Activated T-helper 2 cell treated with anti-CD3 and anti-CD28 coated beads, Interferon-gamma antibody, Interleukin-2, Interleukin-4, amounts not matched to agents 10 μg/mL and 5 μg/mL and 100 μg/mL, durations not matched to agents 14 hours and 24 hours and 36 hours (primary cell): ENCODE measurements around the gene CA5A. TPM values are rescaled to one million over a fixed set of nuclear protein-coding genes. Genes with fewer than 3 reads are reported as not detected.
A peak's percentile ranks its signal among the peaks of the same experiment; 100 is the strongest.
"Not testable (repeated sequence)": the region's sequence is repeated elsewhere in the genome, so short reads cannot be mapped to it uniquely, and the experiment has no call there.

Experiments
- DNase-seq: peaks from one replicate; pipeline ENCODE4 v3.0.0; 2021; ENCODE audit warnings: low spot score
- H3K27ac Mint-ChIP-seq: one replicate; pipeline ENCODE4 v1.8.0; 2021; ENCODE audit warnings: mixed read lengths
- H3K27me3 Mint-ChIP-seq: one replicate; pipeline ENCODE4 v1.8.0; 2021; ENCODE audit warnings: low read depth, mixed read lengths
- H3K36me3 Mint-ChIP-seq: one replicate; pipeline ENCODE4 v1.8.0; 2021; ENCODE audit warnings: low read depth, mixed read lengths
- H3K4me1 Mint-ChIP-seq: one replicate; pipeline ENCODE4 v1.8.0; 2021; ENCODE audit warnings: low read depth, mixed read lengths
- H3K4me3 Mint-ChIP-seq: one replicate; pipeline ENCODE4 v1.8.0; 2021; ENCODE audit warnings: low read depth, mild to moderate bottlenecking, moderate library complexity, mixed read lengths
- H3K9me3 Mint-ChIP-seq: one replicate; pipeline ENCODE4 v1.8.0; 2021; ENCODE audit warnings: mixed read lengths
- intact Hi-C: fragments of 100-400 bp; cut with micrococcal nuclease; formaldehyde crosslinking; loops from one replicate; pipeline ENCODE4 v1.15.1; 2023
- total RNA-seq: library from RNA; stranded (reverse); gene quantifications from 2 replicates; pipeline ENCODE4 v1.2.3, GENCODE V29; 2022

Gene CA5A
- not detected in 2 replicates for total RNA-seq

DNA sequence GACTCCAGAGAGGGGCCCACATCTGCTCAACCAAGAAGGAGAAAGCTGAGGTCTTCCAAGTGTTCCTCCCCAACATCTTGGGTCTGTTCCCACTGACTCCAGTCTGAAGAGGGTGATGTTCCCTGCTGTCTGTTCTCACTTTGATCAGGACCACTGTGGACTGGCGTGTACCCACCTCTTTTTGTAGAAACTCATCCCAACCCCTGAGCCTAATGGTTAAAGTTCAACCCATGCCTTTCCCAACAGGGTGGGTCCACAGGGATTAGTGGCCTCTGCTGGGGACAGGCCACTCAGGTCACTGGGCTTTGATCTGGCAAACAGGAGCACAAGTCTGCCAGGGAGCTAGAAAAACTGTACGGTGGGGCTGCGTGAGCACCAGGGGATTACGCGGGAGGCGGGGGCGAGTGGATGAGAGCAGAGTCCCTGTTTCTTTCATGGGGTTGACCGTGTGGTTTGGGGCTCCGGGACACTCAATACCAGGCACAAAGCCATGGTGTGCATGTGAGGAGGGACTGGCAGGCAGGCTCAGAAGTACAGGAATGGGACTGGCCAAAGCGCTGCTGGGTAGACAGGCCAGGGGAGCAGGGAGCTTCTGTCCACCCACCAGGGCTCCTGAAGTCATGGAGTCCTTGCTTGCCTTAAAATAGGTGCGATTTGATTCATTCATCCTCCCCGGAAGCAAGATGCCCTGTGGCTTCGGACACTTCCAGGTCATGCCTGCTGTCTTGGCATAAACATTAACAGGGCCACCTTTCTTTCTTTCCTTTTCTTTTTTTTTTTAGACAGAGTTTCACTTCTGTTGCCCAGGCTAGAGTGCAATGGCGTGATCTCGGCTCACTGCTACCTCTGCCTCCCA lies at the start of gene CA5A:
Gene CA5A, minus strand, starts transcription at position 155 of the 856 bp plus-strand sequence. Its CDS starts 79 bp downstream, at position 76.
- no peak within 1 kb of the TSS for H3K4me3 Mint-ChIP-seq
- H3K27ac Mint-ChIP-seq = no peak within 1 kb of the TSS
- intact Hi-C loops = no loop called here

DNA sequence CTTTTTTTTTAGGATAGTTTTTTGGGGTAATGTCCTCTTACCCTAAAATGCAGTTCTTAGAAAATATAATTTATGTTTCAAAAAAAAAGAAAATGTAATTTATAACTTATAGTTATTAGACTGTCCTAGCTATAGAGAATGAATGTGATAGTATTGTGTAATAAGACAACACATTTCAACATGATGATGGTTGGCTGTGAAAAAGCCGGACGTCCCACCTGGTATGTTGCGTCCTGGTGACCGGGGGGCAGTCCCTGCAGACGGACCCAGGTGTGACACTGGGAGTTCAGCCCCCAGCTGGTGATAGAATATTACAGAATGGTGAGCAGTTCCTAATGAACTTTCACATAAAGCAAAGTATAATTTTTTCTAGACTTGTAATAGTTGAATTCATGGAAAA lies 49.2 kb upstream of the CA5A start:
- peak overlapping the region; percentile 7 for H3K27ac Mint-ChIP-seq
- H3K4me1 Mint-ChIP-seq = peaks cover 51% of the 10 kb centered on the region
- H3K9me3 Mint-ChIP-seq, intact Hi-C loops, H3K4me3 Mint-ChIP-seq, H3K27me3 Mint-ChIP-seq, DNase-seq: not testable (repeated sequence)
- peaks cover 69% of the 10 kb centered on the region for H3K36me3 Mint-ChIP-seq

More for the DNA sequence above, at the start of gene CA5A:
- DNase-seq = no peak
- peaks cover 6% of the 10 kb centered on the region for H3K27me3 Mint-ChIP-seq
- no peaks in the 10 kb centered on the region for H3K36me3 Mint-ChIP-seq
- peaks cover 2% of the 10 kb centered on the region for H3K4me1 Mint-ChIP-seq
- H3K9me3 Mint-ChIP-seq = peaks cover 4% of the 10 kb centered on the region

DNA sequence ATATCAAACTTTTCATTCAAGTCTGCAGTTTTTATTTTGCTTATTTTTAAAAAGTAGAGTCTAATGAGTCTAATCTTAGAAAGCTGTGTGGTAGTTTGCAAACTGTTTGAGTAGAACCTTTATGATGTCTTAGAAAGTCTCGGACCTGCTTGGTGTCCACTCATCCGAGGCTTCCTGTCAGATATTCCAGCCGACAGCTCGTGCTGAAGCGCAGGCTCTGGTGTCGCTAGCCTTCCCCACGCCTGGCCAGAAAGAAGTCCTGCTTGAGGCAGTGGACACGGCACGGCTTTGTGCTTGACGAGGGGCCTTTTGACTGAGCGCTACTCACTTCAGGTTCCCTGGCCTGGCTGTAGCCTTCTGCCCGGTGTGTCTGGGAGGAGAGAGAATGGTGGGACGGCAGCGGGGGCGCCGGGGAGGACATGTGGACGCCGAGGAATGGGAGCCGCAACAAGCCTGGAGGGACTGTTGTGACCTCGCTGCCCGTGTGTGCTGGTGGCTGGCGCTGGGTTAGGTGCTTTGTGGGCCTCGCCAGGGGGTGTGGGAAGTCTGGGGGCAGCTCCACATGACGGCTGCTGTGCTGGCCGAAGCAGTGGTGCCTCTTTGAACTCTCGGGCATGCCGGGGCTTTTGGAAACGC lies 48.4 kb upstream of the CA5A start:
- peaks cover 72% of the 10 kb centered on the region for H3K36me3 Mint-ChIP-seq
- H3K4me1 Mint-ChIP-seq = peaks cover 58% of the 10 kb centered on the region
- no peak overlapping the region for H3K4me3 Mint-ChIP-seq
- DNase-seq = no peak
- no peaks in the 10 kb centered on the region for H3K9me3 Mint-ChIP-seq
- intact Hi-C loops = no loop called here
- H3K27me3 Mint-ChIP-seq = no peaks in the 10 kb centered on the region
- H3K27ac Mint-ChIP-seq = peak overlapping the region; percentile 76

DNA sequence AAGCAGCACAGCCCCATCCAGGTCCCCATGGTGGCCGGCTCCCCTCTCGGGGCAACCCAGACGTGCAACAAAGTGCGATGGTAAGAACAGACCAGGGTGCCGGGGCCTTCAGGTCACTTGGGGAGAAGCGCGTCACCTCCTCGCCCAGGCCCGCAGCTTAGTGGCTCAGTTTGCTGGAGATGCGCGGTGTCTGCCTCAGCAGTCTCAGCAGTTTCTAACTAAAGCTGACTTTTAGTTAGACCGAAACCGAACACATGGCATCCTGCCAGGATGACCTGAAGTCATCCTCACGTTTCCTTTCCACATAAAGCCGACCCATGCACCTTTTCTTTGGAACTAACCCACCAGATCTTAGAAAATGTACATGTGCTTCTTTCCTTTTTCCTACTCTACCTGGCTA lies 47.9 kb upstream of the CA5A start:
- H3K9me3 Mint-ChIP-seq, intact Hi-C loops, H3K27me3 Mint-ChIP-seq, DNase-seq, H3K4me3 Mint-ChIP-seq: not testable (repeated sequence)
- peaks cover 69% of the 10 kb centered on the region for H3K36me3 Mint-ChIP-seq
- peaks cover 62% of the 10 kb centered on the region for H3K4me1 Mint-ChIP-seq
- peak overlapping the region; percentile 76 for H3K27ac Mint-ChIP-seq

DNA sequence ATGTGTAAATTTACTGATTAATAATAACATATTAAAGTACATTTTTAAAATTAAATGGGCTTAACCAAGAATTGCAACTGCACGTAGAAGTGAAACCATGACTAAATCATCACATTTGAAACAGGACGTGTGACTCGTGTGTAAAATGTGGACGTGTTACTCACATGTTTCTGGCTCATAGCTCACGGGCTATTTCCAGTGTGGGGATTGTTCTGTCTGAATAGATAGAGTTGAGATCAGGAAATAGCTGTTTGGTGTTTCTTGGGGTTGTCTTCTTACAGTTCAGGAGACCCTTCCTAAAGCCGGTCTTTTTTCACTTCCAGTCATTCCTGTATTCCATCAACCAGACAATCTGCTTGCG lies 47.4 kb upstream of the CA5A start:
- Mint-ChIP-seq H3K36me3 (peaks cover 72% of the 10 kb centered on the region), H3K4me1 (peaks cover 67% of the 10 kb centered on the region)
- H3K27ac Mint-ChIP-seq, H3K27me3 Mint-ChIP-seq, DNase-seq, H3K4me3 Mint-ChIP-seq, intact Hi-C loops, H3K9me3 Mint-ChIP-seq: not testable (repeated sequence)

DNA sequence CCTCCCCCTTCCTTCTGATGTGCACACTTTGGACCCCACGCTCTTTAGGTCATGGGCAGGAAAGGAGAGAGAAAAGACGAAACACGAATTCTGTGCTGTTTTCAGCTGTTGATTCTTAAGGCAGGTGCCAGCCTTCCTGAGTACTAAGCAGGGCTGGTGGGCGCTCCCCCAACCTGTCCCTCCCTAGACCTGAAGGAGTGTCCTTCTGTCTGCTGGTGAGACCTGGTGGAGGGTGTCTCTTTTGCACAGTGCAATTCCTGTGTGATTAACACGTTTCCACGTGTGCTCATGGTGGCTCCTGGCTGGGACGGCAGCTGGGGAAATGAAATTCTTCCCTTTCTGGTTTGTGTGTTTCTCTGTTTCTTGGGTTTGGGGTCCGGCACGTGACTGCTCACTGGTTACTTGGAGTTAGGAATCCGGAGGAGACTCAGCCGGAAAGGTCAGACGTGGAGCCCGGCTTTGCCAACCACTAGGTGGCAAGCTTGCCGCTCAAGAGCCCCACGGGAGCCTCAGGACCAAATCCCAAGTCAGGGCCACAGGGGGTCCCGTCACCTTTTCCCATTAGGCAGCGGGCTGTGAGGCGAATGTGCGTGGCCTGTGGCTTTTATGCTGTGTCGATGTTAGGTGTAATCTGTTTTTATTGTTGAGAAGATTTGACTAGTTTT lies 46.9 kb upstream of the CA5A start:
- not testable (repeated sequence) for H3K4me3 Mint-ChIP-seq, H3K9me3 Mint-ChIP-seq
- H3K36me3 Mint-ChIP-seq = peaks cover 77% of the 10 kb centered on the region

DNA sequence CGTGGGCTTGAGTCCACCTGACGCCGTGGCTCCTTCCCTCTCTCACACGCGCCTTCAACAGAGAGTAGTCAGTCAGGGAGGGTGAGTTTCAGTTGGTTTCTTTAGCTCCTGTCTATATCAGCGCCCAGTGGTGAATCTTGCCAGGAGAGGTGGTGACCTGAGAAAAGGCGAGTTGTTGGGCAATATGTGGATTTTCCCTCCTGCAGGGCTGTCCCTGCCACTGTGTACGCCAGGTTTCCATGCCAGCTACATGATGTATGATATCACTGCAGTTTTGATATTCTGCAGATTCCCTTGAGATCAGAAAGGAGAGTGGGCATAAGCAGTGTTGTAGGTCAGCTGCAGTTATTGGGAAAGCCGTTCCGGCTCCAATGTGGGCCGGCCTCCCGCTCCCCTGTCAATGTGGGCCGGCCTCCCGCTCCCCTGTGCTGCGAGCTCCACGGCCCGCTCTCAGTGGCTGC lies 46.3 kb upstream of the CA5A start:
- Mint-ChIP-seq H3K4me1 (peaks cover 73% of the 10 kb centered on the region), H3K4me3 (no peak overlapping the region), H3K36me3 (peaks cover 75% of the 10 kb centered on the region), H3K9me3 (no peaks in the 10 kb centered on the region), H3K27ac (peak overlapping the region; percentile 69), H3K27me3 (no peaks in the 10 kb centered on the region)
- no peak for DNase-seq
- intact Hi-C loops = no loop called here

More for the DNA sequence above, 46.9 kb upstream of the CA5A start:
- intact Hi-C loops, DNase-seq, H3K27me3 Mint-ChIP-seq: not testable (repeated sequence)
- Mint-ChIP-seq H3K27ac (peak overlapping the region; percentile 69), H3K4me1 (peaks cover 72% of the 10 kb centered on the region)

DNA sequence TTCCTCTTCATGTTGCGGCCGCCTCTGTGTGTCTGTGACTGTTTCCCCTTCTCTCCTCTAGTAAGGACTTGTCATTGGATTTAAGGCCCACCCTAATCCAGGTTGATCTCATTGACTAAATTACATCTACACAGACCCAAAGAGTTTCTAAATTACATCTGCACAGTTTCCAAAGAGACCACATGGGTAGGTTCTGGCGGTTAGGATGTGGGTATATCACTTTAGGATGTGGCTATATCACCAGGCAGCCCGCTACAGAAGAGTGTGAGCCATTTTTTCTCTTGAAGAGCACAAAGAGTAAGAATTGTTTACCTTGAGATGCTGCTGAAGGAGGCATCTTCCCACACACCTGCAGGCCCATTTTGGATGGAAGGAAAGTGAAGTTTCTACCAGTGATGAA lies 45.0 kb upstream of the CA5A start:
- Mint-ChIP-seq H3K4me3 (peak overlapping the region; percentile 35), H3K36me3 (peaks cover 79% of the 10 kb centered on the region)
- peak; percentile 54 for DNase-seq

DNA sequence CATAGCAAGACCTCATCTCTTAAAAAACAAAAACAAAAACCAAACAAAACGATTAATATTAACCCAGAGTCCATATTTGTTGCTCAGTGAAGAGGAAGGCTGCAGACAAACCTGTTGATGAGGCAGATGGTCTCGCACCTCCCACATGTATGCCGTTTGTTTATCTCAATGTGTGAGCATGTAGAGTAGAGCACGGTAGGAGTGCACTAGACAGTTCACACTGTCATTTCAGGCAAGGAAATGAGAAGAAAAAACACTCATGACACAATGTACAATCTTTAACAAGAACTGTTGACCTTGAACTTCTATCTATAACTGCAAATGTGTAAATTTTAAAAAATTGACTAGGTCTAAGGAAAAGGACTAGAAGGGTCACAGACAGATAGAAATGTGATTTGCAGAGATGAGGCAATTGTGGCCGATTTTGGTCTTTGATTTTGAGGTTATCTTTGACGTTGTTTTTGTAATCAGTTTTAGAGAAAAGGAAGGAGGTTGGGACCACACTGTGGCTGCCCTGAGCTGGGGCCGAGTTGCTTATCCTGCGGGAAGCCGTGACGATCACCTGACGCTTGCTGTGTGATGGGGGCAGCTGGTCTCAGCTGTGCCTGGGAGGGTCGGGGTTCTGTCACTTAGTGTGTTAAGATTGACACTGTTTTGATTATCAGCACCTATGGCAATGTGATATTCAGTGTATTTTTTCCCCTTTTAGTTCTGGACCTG lies 43.7 kb upstream of the CA5A start:
- H3K36me3 Mint-ChIP-seq = peaks cover 77% of the 10 kb centered on the region
- H3K27me3 Mint-ChIP-seq, H3K9me3 Mint-ChIP-seq, intact Hi-C loops, DNase-seq: not testable (repeated sequence)
- peak overlapping the region; percentile 27 for H3K4me3 Mint-ChIP-seq
- peak overlapping the region; percentile 68 for H3K27ac Mint-ChIP-seq
- peaks cover 69% of the 10 kb centered on the region for H3K4me1 Mint-ChIP-seq

More for the DNA sequence above, 45.0 kb upstream of the CA5A start:
- H3K27me3 Mint-ChIP-seq, H3K9me3 Mint-ChIP-seq: not testable (repeated sequence)
- intact Hi-C loops = loop anchor here (1.0 kb wide), 1 partner anchor 18 kb away; no protein-coding TSS in a partner anchor
- Mint-ChIP-seq H3K4me1 (peaks cover 74% of the 10 kb centered on the region), H3K27ac (peak overlapping the region; percentile 88)

DNA sequence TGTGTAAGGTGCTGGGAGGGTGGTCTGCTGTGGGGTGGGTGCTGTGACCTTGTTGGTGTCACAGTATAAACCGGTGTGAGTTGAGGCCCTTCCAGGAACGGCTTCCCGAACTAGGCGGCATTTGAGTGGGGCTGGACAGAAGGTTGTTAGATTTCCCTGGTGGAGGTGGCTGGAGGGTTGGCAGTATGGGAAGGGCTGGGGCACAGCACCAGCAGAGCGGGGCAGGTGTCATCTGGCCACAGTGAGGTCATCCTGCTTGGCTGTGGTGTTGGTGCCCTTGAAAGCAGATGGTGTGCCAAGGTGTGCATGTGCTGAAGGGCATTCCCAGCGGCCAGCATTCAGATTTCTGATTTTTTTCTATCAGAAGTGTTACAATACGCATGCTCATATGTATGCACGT lies 43.0 kb upstream of the CA5A start:
- Mint-ChIP-seq H3K27me3 (no peaks in the 10 kb centered on the region), H3K36me3 (peaks cover 73% of the 10 kb centered on the region), H3K27ac (no peak overlapping the region), H3K9me3 (no peaks in the 10 kb centered on the region), H3K4me1 (peaks cover 66% of the 10 kb centered on the region), H3K4me3 (no peak overlapping the region)
- no peak for DNase-seq
- intact Hi-C loops = no loop called here

DNA sequence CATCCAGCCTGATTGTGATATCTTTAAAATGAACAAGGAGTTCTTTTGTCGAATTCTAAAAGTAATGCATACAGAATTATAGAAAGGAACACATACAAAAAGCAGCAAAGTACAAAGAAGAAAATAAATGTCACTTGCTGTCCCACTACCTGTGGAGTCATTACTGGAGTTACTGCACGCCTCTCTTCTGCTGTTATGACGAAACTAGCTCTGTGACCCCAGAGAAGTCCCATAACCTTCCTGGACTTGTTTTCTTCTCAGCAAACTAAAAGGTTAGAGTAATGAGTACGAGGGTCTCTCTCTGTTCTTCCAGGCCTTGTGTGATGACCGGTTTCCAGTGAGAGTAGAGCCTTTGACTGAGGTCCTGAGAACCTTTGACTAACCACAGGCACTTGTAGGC lies 41.8 kb upstream of the CA5A start:
- peaks cover under 1% of the 10 kb centered on the region for H3K9me3 Mint-ChIP-seq
- peak overlapping the region; percentile 18 for H3K27ac Mint-ChIP-seq
- H3K27me3 Mint-ChIP-seq = no peaks in the 10 kb centered on the region
- H3K4me1 Mint-ChIP-seq = peaks cover 61% of the 10 kb centered on the region
- H3K36me3 Mint-ChIP-seq = peaks cover 70% of the 10 kb centered on the region
- no peak for DNase-seq
- no peak overlapping the region for H3K4me3 Mint-ChIP-seq
- intact Hi-C loops = no loop called here

DNA sequence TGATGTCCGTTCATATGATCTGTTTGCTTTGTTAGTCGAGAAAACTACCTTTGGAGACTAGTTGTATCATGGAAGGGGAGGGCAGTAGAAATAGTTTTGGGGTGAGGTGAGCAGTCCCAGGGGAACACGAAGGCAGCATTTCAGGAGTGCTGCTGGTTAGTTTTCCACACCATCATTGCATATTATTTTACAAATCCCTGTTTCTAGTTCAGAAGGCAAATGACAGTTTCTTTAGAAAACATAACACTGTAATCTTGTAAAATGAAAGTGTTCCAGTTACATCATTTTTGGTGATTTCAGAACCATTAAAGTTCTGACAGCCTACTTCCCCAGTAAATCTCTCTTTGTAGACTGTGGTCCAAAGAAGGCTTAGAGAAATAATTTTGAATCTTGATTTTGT lies 40.3 kb upstream of the CA5A start:
- Mint-ChIP-seq H3K36me3 (peaks cover 70% of the 10 kb centered on the region), H3K4me3 (no peak overlapping the region), H3K4me1 (peaks cover 46% of the 10 kb centered on the region)

More for the DNA sequence above, 40.3 kb upstream of the CA5A start:
- no peak for DNase-seq
- intact Hi-C loops = no loop called here
- no peak overlapping the region for H3K27ac Mint-ChIP-seq
- H3K9me3 Mint-ChIP-seq = peaks cover 16% of the 10 kb centered on the region
- no peaks in the 10 kb centered on the region for H3K27me3 Mint-ChIP-seq
